ENCODE data around the gene PKP3.
"Not testable (repeated sequence)": the region's sequence is repeated elsewhere in the genome, so short reads cannot be mapped to it uniquely, and the experiment has no call there.

The PKP3 gene

GRCh38 chr11:396948-397548 lies 3.0 kb downstream of the PKP3 start:
- DNase-seq = no peak

GRCh38 chr11:398826-399225 lies 4.8 kb downstream of the PKP3 start:
- DNase-seq = no peak

DNA sequence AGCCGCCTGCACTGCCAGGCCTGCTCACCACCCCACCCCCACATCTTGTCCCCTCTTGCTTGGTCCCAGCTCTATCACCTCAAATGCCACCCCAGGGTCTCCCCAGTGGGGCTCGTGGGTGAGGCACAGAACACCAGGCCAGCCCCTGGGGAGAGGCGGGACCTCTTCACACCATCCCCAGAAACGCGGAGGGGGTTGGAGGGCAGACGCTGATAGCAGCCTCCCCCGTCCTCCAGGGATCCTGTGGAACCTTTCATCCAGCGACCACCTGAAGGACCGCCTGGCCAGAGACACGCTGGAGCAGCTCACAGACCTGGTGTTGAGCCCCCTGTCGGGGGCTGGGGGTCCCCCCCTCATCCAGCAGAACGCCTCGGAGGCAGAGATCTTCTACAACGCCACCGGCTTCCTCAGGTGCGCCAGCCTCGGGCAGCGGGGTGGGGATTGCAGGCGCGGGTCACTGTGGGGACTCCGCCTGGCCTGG lies 5.8 kb downstream of the PKP3 start:
- no peak for DNase-seq

DNA sequence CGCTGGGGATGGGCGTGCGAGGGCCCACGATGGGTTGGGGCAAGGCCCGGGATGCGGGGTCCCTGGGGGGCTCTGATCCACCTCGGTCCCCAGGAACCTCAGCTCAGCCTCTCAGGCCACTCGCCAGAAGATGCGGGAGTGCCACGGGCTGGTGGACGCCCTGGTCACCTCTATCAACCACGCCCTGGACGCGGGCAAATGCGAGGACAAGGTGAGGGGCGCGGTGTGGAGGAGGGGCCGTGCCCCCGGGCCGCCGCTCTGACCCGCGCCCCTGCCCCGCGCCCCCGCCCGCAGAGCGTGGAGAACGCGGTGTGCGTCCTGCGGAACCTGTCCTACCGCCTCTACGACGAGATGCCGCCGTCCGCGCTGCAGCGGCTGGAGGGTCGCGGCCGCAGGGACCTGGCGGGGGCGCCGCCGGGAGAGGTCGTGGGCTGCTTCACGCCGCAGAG lies 6.3 kb downstream of the PKP3 start:
- DNase-seq = no peak

DNA sequence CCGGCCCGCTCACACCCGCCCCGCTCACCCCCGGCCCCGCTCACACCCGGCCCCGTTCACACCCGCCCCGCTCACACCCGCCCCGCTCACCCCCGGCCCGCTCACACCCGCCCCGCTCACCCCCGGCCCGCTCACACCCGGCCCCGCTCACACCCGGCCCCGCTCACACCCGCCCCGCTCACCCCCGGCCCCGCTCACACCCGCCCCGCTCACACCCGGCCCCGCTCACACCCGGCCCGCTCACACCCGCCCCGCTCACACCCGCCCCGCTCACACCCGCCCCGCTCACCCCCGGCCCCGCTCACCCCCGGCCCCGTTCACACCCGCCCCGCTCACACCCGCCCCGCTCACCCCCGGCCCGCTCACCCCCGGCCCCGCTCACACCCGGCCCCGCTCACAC lies 7.2 kb downstream of the PKP3 start:
- not testable (repeated sequence) for DNase-seq

DNA sequence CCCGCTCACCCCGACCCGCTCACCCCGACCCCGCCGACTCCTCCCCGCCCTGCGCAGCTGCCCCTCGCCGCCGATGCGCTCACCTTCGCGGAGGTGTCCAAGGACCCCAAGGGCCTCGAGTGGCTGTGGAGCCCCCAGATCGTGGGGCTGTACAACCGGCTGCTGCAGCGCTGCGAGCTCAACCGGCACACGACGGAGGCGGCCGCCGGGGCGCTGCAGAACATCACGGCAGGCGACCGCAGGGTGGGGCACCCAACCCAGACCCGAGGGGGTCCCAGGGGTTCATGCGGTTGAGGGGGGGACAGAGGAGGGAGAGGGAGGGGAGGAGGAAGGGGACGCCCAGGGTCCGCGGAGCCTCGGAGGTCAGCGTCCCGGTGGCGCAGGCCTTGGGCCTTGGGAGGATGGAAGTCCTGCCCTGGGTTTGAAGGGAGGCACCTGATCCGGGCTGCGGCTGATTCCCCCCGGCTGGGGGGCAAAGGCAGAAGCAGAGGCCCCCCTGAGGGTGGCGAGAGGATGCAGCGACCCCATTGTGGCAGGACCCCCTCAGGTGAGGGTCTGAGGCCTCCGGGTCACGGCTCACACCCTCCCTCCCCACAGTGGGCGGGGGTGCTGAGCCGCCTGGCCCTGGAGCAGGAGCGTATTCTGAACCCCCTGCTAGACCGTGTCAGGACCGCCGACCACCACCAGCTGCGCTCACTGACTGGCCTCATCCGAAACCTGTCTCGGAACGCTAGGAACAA lies 9.2 kb downstream of the PKP3 start:
- DNase-seq = no peak

DNA sequence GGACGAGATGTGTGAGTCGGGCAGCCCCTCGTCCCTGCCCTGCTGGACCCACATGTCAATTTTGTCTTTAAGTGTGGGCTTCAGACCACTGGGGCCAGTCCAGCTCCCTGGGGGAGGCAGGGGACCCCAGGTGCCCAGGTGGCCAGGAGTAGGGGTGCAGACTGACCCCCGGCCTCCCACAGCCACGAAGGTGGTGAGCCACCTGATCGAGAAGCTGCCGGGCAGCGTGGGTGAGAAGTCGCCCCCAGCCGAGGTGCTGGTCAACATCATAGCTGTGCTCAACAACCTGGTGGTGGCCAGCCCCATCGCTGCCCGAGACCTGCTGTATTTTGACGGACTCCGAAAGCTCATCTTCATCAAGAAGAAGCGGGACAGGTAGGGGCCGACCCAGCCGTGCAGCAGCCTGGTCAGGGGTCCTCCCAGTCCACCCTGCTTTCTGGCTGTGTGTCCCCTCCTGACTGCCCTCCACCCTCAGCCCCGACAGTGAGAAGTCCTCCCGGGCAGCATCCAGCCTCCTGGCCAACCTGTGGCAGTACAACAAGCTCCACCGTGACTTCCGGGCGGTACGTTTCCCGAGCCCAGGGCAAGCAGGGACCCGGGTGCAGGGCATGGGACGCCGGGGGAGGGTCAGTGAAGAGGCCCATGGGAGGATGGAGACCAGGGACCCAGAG lies 9.9 kb downstream of the PKP3 start:
- no peak for DNase-seq

DNA sequence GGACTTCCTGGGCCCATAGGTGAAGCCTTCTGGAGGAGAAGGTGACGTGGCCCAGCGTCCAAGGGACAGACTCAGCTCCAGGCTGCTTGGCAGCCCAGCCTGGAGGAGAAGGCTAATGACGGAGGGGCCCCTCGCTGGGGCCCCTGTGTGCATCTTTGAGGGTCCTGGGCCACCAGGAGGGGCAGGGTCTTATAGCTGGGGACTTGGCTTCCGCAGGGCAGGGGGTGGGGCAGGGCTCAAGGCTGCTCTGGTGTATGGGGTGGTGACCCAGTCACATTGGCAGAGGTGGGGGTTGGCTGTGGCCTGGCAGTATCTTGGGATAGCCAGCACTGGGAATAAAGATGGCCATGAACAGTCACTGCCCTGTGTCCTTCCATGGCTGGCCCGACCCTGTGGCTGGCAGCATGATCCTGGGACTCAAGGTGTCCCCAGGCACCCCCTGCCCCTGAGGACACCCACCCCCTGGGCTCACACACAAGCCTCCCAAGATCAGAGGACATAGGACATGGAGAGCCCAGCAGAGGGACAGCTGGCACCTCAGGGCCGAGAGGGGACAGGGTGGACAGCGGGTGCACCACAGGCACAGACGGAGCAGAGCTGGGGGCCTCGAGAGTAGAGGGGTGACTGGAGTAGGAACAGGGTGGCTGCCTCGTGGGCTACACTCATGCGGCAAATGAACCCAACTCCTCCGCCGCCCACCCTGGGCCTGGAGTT lies 10.7 kb downstream of the PKP3 start:
- no peak for DNase-seq

- no peak for DNase-seq
Measured at GRCh38 chr11:405323-405953, 11.4 kb downstream of the PKP3 start.

- no peak for DNase-seq
Measured at GRCh38 chr11:405954-406795, 12.2 kb downstream of the PKP3 start.

GRCh38 chr11:406796-407650 lies 13.0 kb downstream of the PKP3 start:
- DNase-seq = peak; percentile 87

DNA sequence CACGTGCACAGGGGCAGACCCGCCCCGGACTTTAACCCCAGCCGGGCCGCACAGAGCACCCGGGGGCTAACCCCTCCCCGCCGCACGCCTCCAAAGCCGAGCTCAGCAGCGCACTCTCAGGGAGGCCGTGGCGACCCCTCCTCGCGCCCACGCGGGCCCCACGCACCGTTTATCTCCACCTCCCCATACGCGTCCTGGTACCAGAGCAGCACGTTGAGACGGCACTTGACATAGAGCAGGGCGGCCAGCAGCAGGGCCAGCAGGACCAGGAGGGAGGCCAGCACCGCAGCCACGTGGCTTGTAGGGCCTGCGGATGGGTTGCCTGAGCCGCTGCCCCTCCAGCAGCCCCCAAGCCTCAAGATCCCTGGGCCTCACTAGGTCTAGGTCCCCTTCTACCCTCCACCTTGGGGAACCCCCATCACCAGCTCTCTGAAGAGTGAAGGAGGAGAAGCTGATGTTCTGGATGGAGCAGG lies 13.7 kb downstream of the PKP3 start:
- no peak for DNase-seq

GRCh38 chr11:408154-409007 lies 14.4 kb downstream of the PKP3 start:
- DNase-seq = no peak

- no peak for DNase-seq
Measured at GRCh38 chr11:409008-409599, 15.1 kb downstream of the PKP3 start.

DNA sequence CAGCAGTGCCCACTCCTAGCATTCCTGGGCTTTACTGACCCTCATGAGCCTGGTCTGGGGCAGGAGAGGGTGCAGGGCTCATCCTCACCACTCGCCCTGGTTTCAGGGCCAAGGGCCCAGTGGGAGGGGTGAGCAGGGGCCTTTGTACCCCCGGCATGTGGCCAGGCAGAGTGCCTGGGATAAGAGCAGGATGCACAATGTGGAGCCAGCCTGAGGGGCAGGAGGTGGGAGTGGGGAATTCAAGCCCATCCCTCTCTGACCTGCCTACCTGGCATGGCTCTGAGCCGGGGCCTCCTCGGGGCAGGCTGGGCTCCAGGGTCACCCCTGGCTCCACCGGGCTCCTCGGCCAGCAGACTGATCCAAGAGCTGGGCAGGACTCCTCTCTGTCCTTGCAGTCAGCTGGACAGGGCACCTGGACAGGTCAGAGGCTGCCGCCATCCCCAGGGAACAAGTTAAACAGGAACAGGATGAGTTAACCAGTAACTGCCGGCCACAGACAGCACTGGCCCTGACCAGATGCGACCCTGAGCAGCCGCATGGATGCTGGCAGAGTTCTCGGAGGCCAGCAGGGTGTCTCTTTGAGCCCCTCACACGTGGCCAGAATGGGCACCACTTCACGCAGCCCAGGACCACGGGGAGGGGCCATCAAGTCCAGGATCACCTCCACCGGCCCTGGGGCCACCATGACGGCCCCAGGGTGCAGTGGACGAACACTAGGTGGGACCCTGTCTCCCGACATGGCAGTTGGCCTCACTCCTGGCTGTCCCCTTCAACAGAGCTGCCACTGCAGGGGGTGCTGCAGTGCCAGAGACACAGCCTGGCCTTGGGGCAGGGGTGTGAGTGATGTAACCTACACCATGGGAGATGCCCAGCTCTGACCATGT lies 15.8 kb downstream of the PKP3 start:
- DNase-seq = no peak

GRCh38 chr11:410711-411110 lies 16.7 kb downstream of the PKP3 start:
- DNase-seq = not testable (repeated sequence)

- DNase-seq = not testable (repeated sequence)
Measured at GRCh38 chr11:411520-411919, 17.5 kb downstream of the PKP3 start.

- no peak for DNase-seq
Measured at GRCh38 chr11:412641-413119, 18.7 kb downstream of the PKP3 start.

Measured in stimulated activated CD4-positive, alpha-beta T cell treated with anti-CD3 and anti-CD28 coated beads, Interleukin-4, amount 100 ng/mL, for 1 hour (primary cell).